ENCODE results near the gene AP2B1. TPM values are rescaled to one million over a fixed set of nuclear protein-coding genes. Genes with fewer than 3 reads are reported as not detected.
"Not testable (repeated sequence)": the region's sequence is repeated elsewhere in the genome, so short reads cannot be mapped to it uniquely, and the experiment has no call there.

Gene AP2B1
- polyA plus RNA-seq, 3 donors: 124 to 141 (median 126) TPM

DNA sequence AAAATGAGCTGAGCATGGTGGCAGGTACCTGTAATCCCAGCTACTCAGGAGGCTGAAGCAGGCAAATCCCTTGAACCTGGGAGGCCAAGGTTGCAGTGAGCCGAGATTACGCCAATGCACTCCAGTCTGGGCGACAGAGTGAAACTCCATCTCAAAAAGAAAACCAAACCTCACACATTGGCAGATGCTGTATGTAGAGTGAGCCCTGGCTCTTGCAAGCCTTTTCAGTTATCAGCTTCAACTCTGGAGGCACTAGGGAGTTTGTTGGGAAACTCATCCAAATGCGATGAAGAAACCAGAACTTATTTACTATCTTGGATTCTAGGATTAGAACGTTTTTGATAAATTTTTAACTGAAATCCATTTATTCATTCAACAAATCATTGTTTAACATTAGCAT is 87.4 kb downstream of the AP2B1 start:
- DNase-seq (ENCODE audit: extremely low read depth in 1 of 11, low read depth in 9 of 11, low spot score in 4 of 11): no peak

DNA sequence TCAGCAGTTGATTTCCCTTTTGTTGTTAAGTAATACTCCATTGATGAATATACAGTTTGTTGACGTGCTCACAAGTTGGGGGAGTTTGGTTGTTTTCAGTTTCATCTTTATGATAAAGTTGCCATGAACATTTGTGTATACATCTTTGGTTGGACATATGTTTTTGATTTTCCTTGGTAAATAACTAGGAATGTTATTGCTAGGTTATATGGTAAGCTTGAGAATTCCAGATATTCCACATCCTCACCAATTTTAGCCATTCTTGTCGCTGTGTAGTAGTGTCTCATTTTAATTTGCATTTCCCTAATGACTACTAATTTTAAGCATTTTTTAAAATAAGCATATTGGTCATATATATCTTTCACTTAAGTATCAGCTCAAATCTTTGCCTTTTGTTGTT is 89.3 kb downstream of the AP2B1 start:
- DNase-seq (ENCODE audit: extremely low read depth in 1 of 11, low read depth in 9 of 11, low spot score in 4 of 11): no peak

- no peak for DNase-seq (ENCODE audit: extremely low read depth in 1 of 11, low read depth in 9 of 11, low spot score in 4 of 11)
These were observed 92.0 kb downstream of the AP2B1 start for GRCh38 chr17:35679007-35679682.

- no peak for DNase-seq (ENCODE audit: extremely low read depth in 1 of 11, low read depth in 9 of 11, low spot score in 4 of 11)
These were observed 96.5 kb downstream of the AP2B1 start for GRCh38 chr17:35683591-35683990.

DNA sequence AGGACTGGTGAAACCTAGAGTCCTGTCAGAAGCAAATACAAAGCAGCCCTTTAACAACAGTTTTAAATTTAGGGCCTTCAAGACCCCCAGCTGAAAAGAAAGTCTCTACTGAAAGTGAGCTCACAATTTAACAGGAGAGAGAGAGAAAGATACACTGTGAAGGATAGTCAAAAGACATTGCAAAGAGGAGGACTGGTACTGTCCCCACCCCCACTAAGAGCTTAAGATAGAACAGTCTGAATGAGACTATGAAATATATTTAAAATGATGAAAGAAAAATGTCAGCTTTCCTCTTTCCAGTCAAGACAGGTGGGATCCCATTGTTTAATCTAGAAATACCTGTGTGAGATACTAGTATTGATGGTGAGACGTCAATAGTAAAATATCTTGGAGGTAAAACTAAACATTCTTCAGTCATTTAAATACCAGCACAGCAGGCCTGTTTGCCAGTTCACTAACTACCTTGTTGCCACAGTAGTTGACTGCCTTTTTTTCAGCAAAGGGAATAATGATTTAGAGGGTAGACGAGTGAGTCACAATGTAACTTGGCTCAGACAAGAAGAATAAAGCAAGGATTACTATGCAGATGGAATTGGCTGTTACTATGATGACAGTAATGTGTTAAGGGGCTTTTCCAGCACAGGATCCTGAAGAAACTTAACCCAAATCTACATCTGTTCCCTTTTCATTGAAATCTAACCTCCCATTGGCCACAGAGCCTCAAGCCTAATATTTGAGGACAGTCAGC is 97.1 kb downstream of the AP2B1 start:
- DNase-seq (ENCODE audit: extremely low read depth in 1 of 11, low read depth in 9 of 11, low spot score in 4 of 11): no peak

DNA sequence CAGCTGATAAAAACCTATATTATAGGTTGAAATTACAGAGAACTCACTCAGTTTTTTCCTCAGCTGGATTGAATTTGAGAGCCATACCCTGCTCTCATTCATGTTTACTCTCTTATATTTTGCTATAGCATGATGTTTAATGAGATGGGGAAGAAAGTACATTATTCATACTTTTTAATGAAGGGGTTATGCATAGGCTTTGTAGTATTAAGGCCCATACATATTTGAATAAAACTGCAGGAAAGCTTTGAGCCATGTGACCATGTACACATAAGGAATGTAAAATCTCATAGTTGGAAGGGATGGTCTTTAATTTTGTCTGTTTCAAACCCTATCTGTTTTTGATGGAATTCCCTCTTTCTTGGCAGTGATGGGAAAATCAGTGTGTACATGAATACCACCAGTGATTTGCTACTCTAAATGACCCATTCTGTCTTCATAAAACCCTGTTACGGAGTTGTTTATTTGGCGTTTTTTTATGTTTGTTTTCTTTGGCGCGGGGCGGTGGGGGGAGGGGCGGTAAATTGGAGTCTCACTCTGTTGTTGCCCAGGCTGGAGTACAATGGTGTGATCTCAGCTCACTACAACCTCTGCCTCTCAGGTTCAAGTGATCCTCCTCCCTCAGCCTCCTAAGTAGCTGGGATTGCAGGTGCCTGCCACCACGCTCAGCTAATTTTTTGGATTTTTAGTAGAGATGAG is 105.5 kb downstream of the AP2B1 start:
- no peak for DNase-seq (ENCODE audit: extremely low read depth in 1 of 11, low read depth in 9 of 11, low spot score in 4 of 11)

DNA sequence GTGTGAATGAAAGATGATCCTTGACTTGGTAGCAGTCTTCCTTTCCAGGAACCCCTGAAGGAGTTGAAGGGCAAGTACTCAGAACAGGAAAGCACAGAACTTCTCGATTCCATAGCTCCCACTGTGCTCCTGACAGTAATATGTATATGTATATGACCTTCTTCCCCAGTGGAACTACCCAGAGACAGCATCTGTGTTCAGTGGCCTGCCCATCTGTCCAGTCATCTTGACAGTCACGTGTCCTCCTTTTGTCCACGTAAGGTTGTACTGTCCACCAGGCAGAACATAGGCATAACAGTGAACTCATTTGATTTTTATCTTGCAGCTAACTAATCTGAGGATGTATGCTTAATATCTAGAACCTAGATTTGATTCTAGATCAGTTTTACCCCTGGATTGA is 106.5 kb downstream of the AP2B1 start:
- no peak for DNase-seq (ENCODE audit: extremely low read depth in 1 of 11, low read depth in 9 of 11, low spot score in 4 of 11)

DNA sequence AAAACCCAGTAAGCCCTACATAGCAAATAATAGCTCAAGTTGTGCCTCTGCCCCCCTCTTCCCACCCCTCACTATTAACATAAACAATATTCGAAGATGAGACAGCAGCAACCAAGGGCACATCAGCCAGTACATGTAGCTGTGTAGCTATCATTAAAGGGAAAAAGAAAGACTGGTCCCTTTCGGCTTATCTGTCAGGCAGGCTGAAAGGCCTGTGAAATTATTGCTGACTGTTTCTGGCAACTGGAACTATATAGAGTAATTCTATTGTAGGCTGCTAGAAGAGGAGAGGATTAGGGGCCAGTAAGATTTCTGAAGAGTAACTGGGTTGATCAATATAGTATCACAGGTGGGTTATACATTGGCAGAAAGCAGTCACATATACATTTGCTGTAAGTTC is 107.8 kb downstream of the AP2B1 start:
- no peak for DNase-seq (ENCODE audit: extremely low read depth in 1 of 11, low read depth in 9 of 11, low spot score in 4 of 11)

- no peak for DNase-seq (ENCODE audit: extremely low read depth in 1 of 11, low read depth in 9 of 11, low spot score in 4 of 11)
These were observed 108.5 kb downstream of the AP2B1 start for GRCh38 chr17:35695613-35696012.

DNA sequence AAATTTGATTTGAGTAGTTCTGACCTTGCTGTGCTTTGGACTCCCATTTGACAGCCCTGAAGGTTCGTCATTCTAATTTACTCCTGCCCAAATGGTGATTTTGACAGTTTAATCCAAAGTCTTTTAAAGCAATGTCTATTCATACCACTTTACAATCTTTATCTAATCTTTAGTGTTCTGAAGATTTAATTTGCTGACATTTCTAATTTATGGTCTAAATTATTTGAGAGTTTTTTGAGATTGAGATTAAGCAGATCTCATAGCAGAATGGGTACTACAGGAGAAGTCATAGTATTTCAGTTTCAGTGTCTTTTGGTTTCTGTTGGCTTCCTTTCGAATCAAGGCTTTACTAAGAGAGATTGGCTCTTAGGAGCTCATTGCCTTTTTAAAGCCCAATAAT is 111.7 kb downstream of the AP2B1 start:
- DNase-seq (ENCODE audit: extremely low read depth in 1 of 11, low read depth in 9 of 11, low spot score in 4 of 11): no peak

GRCh38 chr17:35700150-35700549 is 113.0 kb downstream of the AP2B1 start:
- DNase-seq (ENCODE audit: extremely low read depth in 1 of 11, low read depth in 9 of 11, low spot score in 4 of 11): no peak

GRCh38 chr17:35701491-35701890 is 114.4 kb downstream of the AP2B1 start:
- no peak for DNase-seq (ENCODE audit: extremely low read depth in 1 of 11, low read depth in 9 of 11, low spot score in 4 of 11)

DNA sequence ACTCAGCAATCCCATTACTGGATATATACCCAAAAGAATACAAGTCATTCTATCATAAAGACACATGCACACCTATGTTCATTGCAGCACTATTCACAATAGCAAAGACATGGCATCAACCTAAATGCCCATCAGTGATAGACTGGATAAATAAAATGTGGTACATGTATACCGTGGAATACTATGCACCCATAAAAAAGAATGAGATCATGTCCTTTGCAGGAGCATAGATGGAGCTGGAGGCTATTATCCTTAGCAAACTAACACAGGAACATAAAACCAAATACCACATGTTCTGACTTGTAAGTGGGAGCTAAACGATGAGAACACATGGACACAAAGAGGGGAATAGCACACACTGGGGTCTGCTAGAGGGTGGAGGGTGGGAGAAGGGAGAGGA is 116.2 kb downstream of the AP2B1 start:
- DNase-seq (ENCODE audit: extremely low read depth in 1 of 11, low read depth in 9 of 11, low spot score in 4 of 11): not testable (repeated sequence)

- DNase-seq (ENCODE audit: extremely low read depth in 1 of 11, low read depth in 9 of 11, low spot score in 4 of 11): no peak
These were observed 118.1 kb downstream of the AP2B1 start for GRCh38 chr17:35705230-35705629.

GRCh38 chr17:35705705-35706104 is 118.6 kb downstream of the AP2B1 start:
- no peak for DNase-seq (ENCODE audit: extremely low read depth in 1 of 11, low read depth in 9 of 11, low spot score in 4 of 11)

- no peak for DNase-seq (ENCODE audit: extremely low read depth in 1 of 11, low read depth in 9 of 11, low spot score in 4 of 11)
These were observed 121.0 kb downstream of the AP2B1 start for GRCh38 chr17:35708149-35708548.

DNA sequence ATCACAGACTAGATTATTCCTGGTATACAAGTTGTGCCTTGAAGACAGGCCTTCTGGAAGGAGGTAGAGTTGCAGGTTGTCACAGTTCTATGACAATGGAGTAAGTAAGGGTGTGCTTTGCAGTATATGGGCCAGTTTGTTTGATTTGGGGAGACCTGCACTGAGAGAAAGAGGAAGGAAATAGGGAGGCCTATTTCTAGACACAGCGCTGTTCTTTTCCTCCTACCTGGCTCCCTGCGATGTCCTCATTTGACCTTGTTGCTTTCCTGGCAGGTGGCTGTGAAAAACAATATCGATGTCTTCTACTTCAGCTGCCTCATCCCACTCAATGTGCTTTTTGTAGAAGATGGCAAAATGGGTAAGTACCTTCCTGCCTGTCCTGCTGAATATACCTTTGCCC is 121.8 kb downstream of the AP2B1 start:
- DNase-seq (ENCODE audit: extremely low read depth in 1 of 11, low read depth in 9 of 11, low spot score in 4 of 11): no peak

DNA sequence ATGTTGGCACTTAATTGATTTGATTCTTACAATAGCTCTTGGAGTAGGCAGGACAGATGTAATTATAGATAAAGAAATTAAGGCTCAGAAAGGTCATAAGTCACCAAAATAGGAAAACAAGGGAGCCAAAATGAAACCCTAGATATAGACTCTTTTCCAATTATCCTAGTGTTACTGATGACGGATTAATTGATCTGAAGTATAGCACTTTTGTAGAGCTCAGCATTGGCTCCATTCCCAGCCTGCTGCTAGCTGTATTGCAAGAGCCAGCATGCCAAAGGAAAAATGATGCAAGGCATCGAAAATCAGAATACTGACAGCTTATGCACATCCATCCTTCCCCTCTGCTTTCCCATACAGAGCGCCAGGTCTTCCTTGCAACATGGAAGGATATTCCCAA is 122.8 kb downstream of the AP2B1 start:
- no peak for DNase-seq (ENCODE audit: extremely low read depth in 1 of 11, low read depth in 9 of 11, low spot score in 4 of 11)

GRCh38 chr17:35710950-35711349 is 123.8 kb downstream of the AP2B1 start:
- no peak for DNase-seq (ENCODE audit: extremely low read depth in 1 of 11, low read depth in 9 of 11, low spot score in 4 of 11)

DNA sequence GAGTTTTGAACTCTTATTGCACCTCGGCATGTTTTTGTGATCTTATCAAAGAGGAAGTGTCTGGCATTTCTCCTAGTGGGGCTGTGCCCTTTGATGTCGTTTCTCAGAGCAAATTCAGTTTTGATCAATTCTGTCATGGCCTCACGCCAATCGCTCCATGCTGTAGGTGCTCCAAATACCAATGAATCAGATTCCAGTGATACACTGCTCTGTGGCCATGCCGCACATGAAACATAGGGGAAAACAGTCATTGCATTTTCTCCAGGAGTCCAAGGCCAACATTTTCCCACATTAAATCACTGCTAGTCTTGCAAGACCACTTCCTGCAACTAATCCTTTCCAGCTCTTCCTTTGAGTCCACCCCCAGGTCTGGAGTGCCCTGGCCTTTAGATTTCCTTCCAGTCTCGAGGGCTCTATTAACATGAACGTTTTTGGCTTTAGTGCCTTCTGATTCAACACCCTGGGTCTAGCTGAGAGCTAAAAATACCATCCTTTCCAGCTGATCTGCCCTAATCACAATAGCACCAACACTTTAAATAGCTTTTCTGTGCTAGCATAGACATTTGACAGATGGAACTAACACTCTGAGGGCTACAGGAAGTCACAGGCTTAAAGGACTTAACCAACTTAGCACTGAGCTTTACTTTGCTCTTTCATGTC is 126.1 kb downstream of the AP2B1 start:
- peak in 7 of 11 donors; percentile 26 to 74 (median 57) for DNase-seq (ENCODE audit: extremely low read depth in 1 of 11, low read depth in 9 of 11, low spot score in 4 of 11)
